HepG2 (cell line): ENCODE results near the gene AFAP1. TPM values are rescaled to one million over a fixed set of nuclear protein-coding genes. Genes with fewer than 3 reads are reported as not detected.
A peak's percentile ranks its signal among the peaks of the same experiment; 100 is the strongest.

Experiments used
- ATAC-seq: fragments of 200-7000 bp; cut with Tn5 transposase; 3 replicates; pipeline ENCODE4 v1.9.1; 2020; ENCODE audit warnings: mild to moderate bottlenecking, moderate library complexity
- BruUV-seq: library from RNA; stranded (reverse); fragments of 400-500 nt; replicated peaks from 2 replicates; lab custom pipeline; 2021; lab: Mats Ljungman, UMichigan
- CTCF ChIA-PET: fragments of 300-600 bp; formaldehyde crosslinking; extraction: SDS; loops from one replicate; lab custom pipeline; 2021; ENCODE audit warnings: low total read pairs, inconsistent platforms, low intra/inter-chr PET ratio; lab: Yijun Ruan, JAX
- POLR2A ChIA-PET: fragments of 350-600 bp; sonication (Branson Sonifier 250); formaldehyde crosslinking; loops from one replicate; lab custom pipeline; 2020; ENCODE audit warnings: antibody characterized with exemption, inconsistent platforms; lab: Yijun Ruan, JAX
- DNase-seq: peaks from one replicate; pipeline ENCODE4 v3.0.0-alpha.2; 2015; ENCODE audit warnings: low spot score
- FAIRE-seq: peaks from 3 replicates; lab custom pipeline; 2011; peaks lifted over from hg19 to GRCh38; lab: Jason Lieb, UNC
- H2AFZ ChIP-seq: one replicate; pipeline ENCODE4 v1.6.1; 2011; ENCODE audit warnings: low read length, inconsistent platforms
- H3K27ac ChIP-seq: fragments of 300-600 bp; 3 replicates; pipeline ENCODE4 v1.8.0; 2011; ENCODE audit warnings: mixed run types, mild to moderate bottlenecking, mixed read lengths, low read length, inconsistent platforms; ENCODE audit not compliant: insufficient read depth; ENCODE audit errors: extremely low read length
- H3K27me3 ChIP-seq, 2 experiments: fragments of 200-600 bp in 1 of 2; 2 replicates in 1 of 2; 3 replicates in 1 of 2; pipeline versions ENCODE4 v1.6.0 to v1.8.0; 2011; ENCODE audit warnings: low read length in 2 of 2, mild to moderate bottlenecking in 2 of 2, moderate library complexity in 2 of 2, inconsistent platforms in 1 of 2; ENCODE audit not compliant: insufficient read depth in 2 of 2, control insufficient read depth in 1 of 2
- H3K36me3 ChIP-seq, 2 experiments: fragments of 200-600 bp in 1 of 2; replicated peaks in 1 of 2; 2 replicates in 1 of 2; 3 replicates in 1 of 2; pipeline versions ENCODE4 v1.5.1 to v1.8.0; 2011; ENCODE audit warnings: low read length in 2 of 2, inconsistent platforms in 1 of 2; ENCODE audit not compliant: insufficient read depth in 2 of 2, control insufficient read depth in 1 of 2
- H3K4me1 ChIP-seq: 2 replicates; pipeline ENCODE4 v1.5.1; 2012; ENCODE audit warnings: low read length, inconsistent platforms; ENCODE audit not compliant: insufficient read depth
- H3K4me2 ChIP-seq: 2 replicates; pipeline ENCODE4 v1.6.0; 2011; ENCODE audit warnings: low read depth, low read length, inconsistent platforms
- H3K4me3 ChIP-seq, 3 experiments: fragments of 200-600 bp in 1 of 3; sonication (generic), shearing (Covaris generic) in 1 of 3; replicated peaks in 1 of 3; 2 replicates each; pipeline ENCODE4 v1.5.1; 2011 to 2016; ENCODE audit warnings: low read length in 3 of 3, inconsistent platforms in 2 of 3, low read depth in 2 of 3, mild to moderate bottlenecking in 2 of 3, control low read depth in 1 of 3, mixed read lengths in 1 of 3; ENCODE audit not compliant: insufficient read depth in 1 of 3
- H3K79me2 ChIP-seq: one replicate; pipeline ENCODE4 v1.6.1; 2011; ENCODE audit warnings: low read length, inconsistent platforms; ENCODE audit not compliant: insufficient read depth
- H3K9ac ChIP-seq: 2 replicates; pipeline ENCODE4 v1.6.0; 2011; ENCODE audit warnings: mild to moderate bottlenecking, low read depth, low read length, inconsistent platforms; ENCODE audit not compliant: insufficient read depth
- H3K9me3 ChIP-seq: 2 replicates; pipeline ENCODE4 v1.5.1; 2012; ENCODE audit warnings: mild to moderate bottlenecking, low read length
- H4K20me1 ChIP-seq: 2 replicates; pipeline ENCODE4 v1.6.0; 2011; ENCODE audit warnings: inconsistent platforms, mild to moderate bottlenecking, low read length, moderate library complexity; ENCODE audit not compliant: insufficient read depth
- NFKB2 ChIP-seq: sonication (generic); formaldehyde crosslinking; IDR thresholded peaks from 2 replicates; pipeline ENCODE4 v1.4.0; 2020; ENCODE audit warnings: missing genetic modification reagents, borderline replicate concordance
- ZFP82 ChIP-seq: sonication (generic); formaldehyde crosslinking; IDR thresholded peaks from 2 replicates; pipeline ENCODE4 v1.5.1; 2020; ENCODE audit warnings: mild to moderate bottlenecking, missing genetic modification reagents, borderline replicate concordance
- ZMAT3 ChIP-seq: sonication (generic); formaldehyde crosslinking; conservative IDR thresholded peaks from 2 replicates; pipeline ENCODE4 v1.7.0; 2021; ENCODE audit warnings: missing genetic modification reagents
- ZNF207 ChIP-seq: fragments of 450-650 bp; IDR thresholded peaks from 2 replicates; pipeline ENCODE4 v1.6.1; 2016; ENCODE audit warnings: antibody characterized with exemption, borderline replicate concordance
- whole genome bisulfite sequencing: methylation state at CpG from one replicate; pipeline ENCODE4 v1.1.6; 2017; ENCODE audit warnings: low lambda C conversion rate; 5-methylcytosine and 5-hydroxymethylcytosine counted together
- in situ Hi-C: cut with HindIII; loops from 2 replicates; pipeline ENCODE4 v1.10.0; 2017; ENCODE audit warnings: low pct_unique_long_range_greater_than_20kb; ENCODE audit not compliant: extremely low pct_ligation_motif_present
- intact Hi-C: fragments of 100-400 bp; cut with micrococcal nuclease; formaldehyde crosslinking; loops from one replicate; pipeline ENCODE4 v1.10.0; 2022; ENCODE audit not compliant: unreplicated experiment
- polyA plus RNA-seq, 8 experiments: library from polyadenylated mRNA; depleted of rRNA in 3 of 8; stranded (reverse) in 7 of 8; unstranded in 1 of 8; fragments of >200 nt; fragmentation: Illumina TruSeq in 4 of 8; extraction: Trizol in 4 of 8; gene quantifications; 2 replicates each; pipeline versions ENCODE4 v1.2.1 to v1.2.3, GENCODE V29; 2011 to 2016; ENCODE audit warnings: low read depth in 4 of 8, missing spikeins in 1 of 8, mixed read lengths in 1 of 8; ENCODE audit not compliant: insufficient read depth in 1 of 8
- total RNA-seq, 5 experiments: library from RNA; depleted of rRNA; stranded (reverse); fragments of >200 nt; fragmentation: Illumina TruSeq; extraction: Trizol; gene quantifications; 2 replicates each; pipeline ENCODE4 v1.2.3, GENCODE V29; 2016; ENCODE audit warnings: low read depth in 1 of 5
- TF ChIP-seq, protein P1 (sequence below): sonication (generic); formaldehyde crosslinking; IDR thresholded peaks from 2 replicates; pipeline ENCODE4 v1.5.1; 2020; ENCODE audit warnings: missing genetic modification reagents, mild to moderate bottlenecking, borderline replicate concordance
- TF ChIP-seq, protein P2 (sequence below): sonication (generic); formaldehyde crosslinking; IDR thresholded peaks from 2 replicates; pipeline ENCODE4 v1.4.0; 2020; ENCODE audit warnings: low read depth, mild to moderate bottlenecking, missing genetic modification reagents
- TF ChIP-seq, protein P3 (sequence below): sonication (generic); formaldehyde crosslinking; IDR thresholded peaks from 2 replicates; pipeline ENCODE4 v1.4.0; 2020; ENCODE audit warnings: missing genetic modification reagents, mild to moderate bottlenecking, borderline replicate concordance
- TF ChIP-seq, protein P4 (sequence below): sonication (generic); formaldehyde crosslinking; IDR thresholded peaks from 2 replicates; pipeline ENCODE4 v1.4.0; 2020; ENCODE audit warnings: missing genetic modification reagents

Gene AFAP1
- total and polyA plus RNA-seq, 2 of the 13 experiments (the other 11 are each of a cell fraction or from before 2014, with no cell fraction given) = 2.5 TPM

- TF ChIP-seq NFKB2 (CRISPR knock-in tag) (no peak), ZNF207 (no peak), ZMAT3 (CRISPR knock-in tag) (no peak)
- TF ChIP-seq, protein P1, sequence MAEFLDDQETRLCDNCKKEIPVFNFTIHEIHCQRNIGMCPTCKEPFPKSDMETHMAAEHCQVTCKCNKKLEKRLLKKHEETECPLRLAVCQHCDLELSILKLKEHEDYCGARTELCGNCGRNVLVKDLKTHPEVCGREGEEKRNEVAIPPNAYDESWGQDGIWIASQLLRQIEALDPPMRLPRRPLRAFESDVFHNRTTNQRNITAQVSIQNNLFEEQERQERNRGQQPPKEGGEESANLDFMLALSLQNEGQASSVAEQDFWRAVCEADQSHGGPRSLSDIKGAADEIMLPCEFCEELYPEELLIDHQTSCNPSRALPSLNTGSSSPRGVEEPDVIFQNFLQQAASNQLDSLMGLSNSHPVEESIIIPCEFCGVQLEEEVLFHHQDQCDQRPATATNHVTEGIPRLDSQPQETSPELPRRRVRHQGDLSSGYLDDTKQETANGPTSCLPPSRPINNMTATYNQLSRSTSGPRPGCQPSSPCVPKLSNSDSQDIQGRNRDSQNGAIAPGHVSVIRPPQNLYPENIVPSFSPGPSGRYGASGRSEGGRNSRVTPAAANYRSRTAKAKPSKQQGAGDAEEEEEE (CRISPR knock-in tag) = no peak
- TF ChIP-seq, protein P2, sequence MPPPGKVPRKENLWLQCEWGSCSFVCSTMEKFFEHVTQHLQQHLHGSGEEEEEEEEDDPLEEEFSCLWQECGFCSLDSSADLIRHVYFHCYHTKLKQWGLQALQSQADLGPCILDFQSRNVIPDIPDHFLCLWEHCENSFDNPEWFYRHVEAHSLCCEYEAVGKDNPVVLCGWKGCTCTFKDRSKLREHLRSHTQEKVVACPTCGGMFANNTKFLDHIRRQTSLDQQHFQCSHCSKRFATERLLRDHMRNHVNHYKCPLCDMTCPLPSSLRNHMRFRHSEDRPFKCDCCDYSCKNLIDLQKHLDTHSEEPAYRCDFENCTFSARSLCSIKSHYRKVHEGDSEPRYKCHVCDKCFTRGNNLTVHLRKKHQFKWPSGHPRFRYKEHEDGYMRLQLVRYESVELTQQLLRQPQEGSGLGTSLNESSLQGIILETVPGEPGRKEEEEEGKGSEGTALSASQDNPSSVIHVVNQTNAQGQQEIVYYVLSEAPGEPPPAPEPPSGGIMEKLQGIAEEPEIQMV = no peak
Measured at GRCh38 chr4:7772711-7773385, 166.8 kb downstream of the AFAP1 start (continued).

GRCh38 chr4:7771541-7772507, 167.8 kb downstream of the AFAP1 start:
- Histone ChIP-seq H2AFZ (no peak overlapping the region), H3K79me2 (no peaks in the 10 kb centered on the region), H3K27me3 (no peaks in the 10 kb centered on the region), H3K36me3 (peaks cover 5 to 11% of the 10 kb centered on the region in 2 experiments; a peak in 4 of 5 replicates), H3K9ac (no peak overlapping the region), H3K4me2 (peak overlapping the region; percentile 10; the same call in 1 of the 2 replicates), H3K4me1 (peaks cover 88% of the 10 kb centered on the region), H4K20me1 (no peaks in the 10 kb centered on the region), H3K27ac (peak overlapping the region; percentile 12), H3K4me3 (no peak overlapping the region), H3K9me3 (no peaks in the 10 kb centered on the region)
- no peak for FAIRE-seq
- peak; percentile 48 for ATAC-seq
- no TSS peak for BruUV-seq
- no peak for DNase-seq
- POLR2A ChIA-PET = no interaction called here
- 71% methylated on average over 26 of the region's 26 CpGs for WGBS
- in situ Hi-C loops = no loop called here
- intact Hi-C loops = loop anchor here (5.0 kb wide), 1 partner anchor 215 kb away; no protein-coding TSS in a partner anchor
- CTCF ChIA-PET = interaction anchor here (2.2 kb wide), 1 partner anchor 30 kb away, joined by 11 read pairs; no protein-coding TSS in a partner anchor
- TF ChIP-seq, protein P3, sequence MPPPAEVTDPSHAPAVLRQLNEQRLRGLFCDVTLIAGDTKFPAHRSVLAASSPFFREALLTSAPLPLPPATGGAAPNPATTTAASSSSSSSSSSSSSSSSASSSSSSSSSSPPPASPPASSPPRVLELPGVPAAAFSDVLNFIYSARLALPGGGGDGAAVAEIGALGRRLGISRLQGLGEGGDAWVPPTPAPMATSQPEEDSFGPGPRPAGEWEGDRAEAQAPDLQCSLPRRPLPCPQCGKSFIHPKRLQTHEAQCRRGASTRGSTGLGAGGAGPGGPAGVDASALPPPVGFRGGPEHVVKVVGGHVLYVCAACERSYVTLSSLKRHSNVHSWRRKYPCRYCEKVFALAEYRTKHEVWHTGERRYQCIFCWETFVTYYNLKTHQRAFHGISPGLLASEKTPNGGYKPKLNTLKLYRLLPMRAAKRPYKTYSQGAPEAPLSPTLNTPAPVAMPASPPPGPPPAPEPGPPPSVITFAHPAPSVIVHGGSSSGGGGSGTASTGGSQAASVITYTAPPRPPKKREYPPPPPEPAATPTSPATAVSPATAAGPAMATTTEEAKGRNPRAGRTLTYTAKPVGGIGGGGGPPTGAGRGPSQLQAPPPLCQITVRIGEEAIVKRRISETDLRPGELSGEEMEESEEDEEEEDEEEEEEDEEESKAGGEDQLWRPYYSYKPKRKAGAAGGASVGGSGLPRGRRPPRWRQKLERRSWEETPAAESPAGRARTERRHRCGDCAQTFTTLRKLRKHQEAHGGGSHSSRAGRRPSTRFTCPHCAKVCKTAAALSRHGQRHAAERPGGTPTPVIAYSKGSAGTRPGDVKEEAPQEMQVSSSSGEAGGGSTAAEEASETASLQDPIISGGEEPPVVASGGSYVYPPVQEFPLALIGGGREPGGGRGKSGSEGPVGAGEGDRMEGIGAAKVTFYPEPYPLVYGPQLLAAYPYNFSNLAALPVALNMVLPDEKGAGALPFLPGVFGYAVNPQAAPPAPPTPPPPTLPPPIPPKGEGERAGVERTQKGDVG (CRISPR knock-in tag) = no peak
- no peak for TF ChIP-seq ZFP82 (CRISPR knock-in tag)
- TF ChIP-seq, protein P4, sequence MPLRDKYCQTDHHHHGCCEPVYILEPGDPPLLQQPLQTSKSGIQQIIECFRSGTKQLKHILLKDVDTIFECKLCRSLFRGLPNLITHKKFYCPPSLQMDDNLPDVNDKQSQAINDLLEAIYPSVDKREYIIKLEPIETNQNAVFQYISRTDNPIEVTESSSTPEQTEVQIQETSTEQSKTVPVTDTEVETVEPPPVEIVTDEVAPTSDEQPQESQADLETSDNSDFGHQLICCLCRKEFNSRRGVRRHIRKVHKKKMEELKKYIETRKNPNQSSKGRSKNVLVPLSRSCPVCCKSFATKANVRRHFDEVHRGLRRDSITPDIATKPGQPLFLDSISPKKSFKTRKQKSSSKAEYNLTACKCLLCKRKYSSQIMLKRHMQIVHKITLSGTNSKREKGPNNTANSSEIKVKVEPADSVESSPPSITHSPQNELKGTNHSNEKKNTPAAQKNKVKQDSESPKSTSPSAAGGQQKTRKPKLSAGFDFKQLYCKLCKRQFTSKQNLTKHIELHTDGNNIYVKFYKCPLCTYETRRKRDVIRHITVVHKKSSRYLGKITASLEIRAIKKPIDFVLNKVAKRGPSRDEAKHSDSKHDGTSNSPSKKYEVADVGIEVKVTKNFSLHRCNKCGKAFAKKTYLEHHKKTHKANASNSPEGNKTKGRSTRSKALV = no peak
